Neural progenitor cell (in vitro differentiated cells): ENCODE measurements around the gene EFTUD2. TPM values are rescaled to one million over a fixed set of nuclear protein-coding genes. Genes with fewer than 3 reads are reported as not detected.
"Not testable (repeated sequence)": the region's sequence is repeated elsewhere in the genome, so short reads cannot be mapped to it uniquely, and the experiment has no call there.

Experiments
- DNase-seq: peaks from one replicate; pipeline ENCODE4 v3.0.0-alpha.2; 2016; ENCODE audit warnings: low spot score
- H2AFZ ChIP-seq: fragments of 200-600 bp; sonication (generic); replicated peaks from 2 replicates; pipeline ENCODE4 v1.6.1; 2016; ENCODE audit warnings: antibody characterized with exemption
- H3F3A ChIP-seq: fragments of 200-600 bp; sonication (generic); 2 replicates; pipeline ENCODE4 v1.6.1; 2016; ENCODE audit warnings: antibody characterized with exemption, low read depth
- H3K27ac ChIP-seq: fragments of 200-600 bp; sonication (generic); 2 replicates; pipeline ENCODE4 v1.5.1; 2016; ENCODE audit warnings: mild to moderate bottlenecking
- H3K27me3 ChIP-seq: fragments of 200-600 bp; sonication (generic); 2 replicates; pipeline ENCODE4 v1.6.1; 2016; ENCODE audit warnings: mild to moderate bottlenecking, moderate library complexity
- H3K36me3 ChIP-seq: fragments of 200-600 bp; sonication (generic); 2 replicates; pipeline ENCODE4 v1.5.1; 2016
- H3K4me1 ChIP-seq: fragments of 200-600 bp; sonication (generic); 2 replicates; pipeline ENCODE4 v1.6.1; 2016; ENCODE audit warnings: mixed run types
- H3K4me2 ChIP-seq: fragments of 200-600 bp; sonication (generic); 2 replicates; pipeline ENCODE4 v1.6.1; 2016
- H3K4me3 ChIP-seq: fragments of 200-600 bp; sonication (generic); 2 replicates; pipeline ENCODE4 v1.5.1; 2016
- H3K79me2 ChIP-seq: fragments of 200-600 bp; sonication (generic); 2 replicates; pipeline ENCODE4 v1.6.1; 2016; ENCODE audit warnings: low read depth
- H3K9ac ChIP-seq: fragments of 200-600 bp; sonication (generic); 2 replicates; pipeline ENCODE4 v1.6.1; 2016
- H3K9me3 ChIP-seq: fragments of 200-600 bp; sonication (generic); 2 replicates; pipeline ENCODE4 v1.5.1; 2016; ENCODE audit warnings: low read depth
- H4K20me1 ChIP-seq: fragments of 200-600 bp; sonication (generic); 2 replicates; pipeline ENCODE4 v1.6.1; 2016; ENCODE audit warnings: low read depth
- H3K27ac Mint-ChIP-seq: 3 replicates; pipeline ENCODE4 v1.8.0; 2021; ENCODE audit warnings: mixed read lengths
- H3K27me3 Mint-ChIP-seq: 2 replicates; pipeline ENCODE4 v1.8.0; 2022; ENCODE audit warnings: low read depth, mild to moderate bottlenecking, inconsistent platforms, moderate library complexity, mixed read lengths; ENCODE audit not compliant: insufficient read depth
- H3K36me3 Mint-ChIP-seq: 3 replicates; pipeline ENCODE4 v1.8.0; 2021; ENCODE audit warnings: mixed read lengths
- H3K4me1 Mint-ChIP-seq: 3 replicates; pipeline ENCODE4 v1.8.0; 2021; ENCODE audit warnings: mixed read lengths
- H3K4me3 Mint-ChIP-seq: 3 replicates; pipeline ENCODE4 v1.8.0; 2021; ENCODE audit warnings: mild to moderate bottlenecking, moderate library complexity, mixed read lengths
- H3K9me3 Mint-ChIP-seq: 3 replicates; pipeline ENCODE4 v1.8.0; 2020; ENCODE audit warnings: mixed read lengths
- CTCF ChIP-seq: fragments of 200-600 bp; sonication (generic); IDR thresholded peaks from 2 replicates; pipeline ENCODE4 v1.5.1; 2017; ENCODE audit warnings: antibody characterized with exemption, mild to moderate bottlenecking
- EZH2 ChIP-seq: fragments of 200-600 bp; sonication (generic); IDR thresholded peaks from 2 replicates; pipeline ENCODE4 v1.6.1; 2017; ENCODE audit warnings: antibody characterized with exemption, mild to moderate bottlenecking, moderate library complexity
- EZH2phosphoT487 ChIP-seq: fragments of 200-600 bp; sonication (generic); IDR thresholded peaks from 2 replicates; pipeline ENCODE4 v1.6.1; 2017; ENCODE audit warnings: antibody characterized with exemption
- total RNA-seq: library from RNA; depleted of rRNA; stranded (reverse); fragments of >200 nt; gene quantifications from 2 replicates; pipeline ENCODE4 v1.2.3, GENCODE V29; 2015; ENCODE audit warnings: low replicate concordance

The EFTUD2 gene
- 114 and 185 TPM in 2 replicates for total RNA-seq

DNA sequence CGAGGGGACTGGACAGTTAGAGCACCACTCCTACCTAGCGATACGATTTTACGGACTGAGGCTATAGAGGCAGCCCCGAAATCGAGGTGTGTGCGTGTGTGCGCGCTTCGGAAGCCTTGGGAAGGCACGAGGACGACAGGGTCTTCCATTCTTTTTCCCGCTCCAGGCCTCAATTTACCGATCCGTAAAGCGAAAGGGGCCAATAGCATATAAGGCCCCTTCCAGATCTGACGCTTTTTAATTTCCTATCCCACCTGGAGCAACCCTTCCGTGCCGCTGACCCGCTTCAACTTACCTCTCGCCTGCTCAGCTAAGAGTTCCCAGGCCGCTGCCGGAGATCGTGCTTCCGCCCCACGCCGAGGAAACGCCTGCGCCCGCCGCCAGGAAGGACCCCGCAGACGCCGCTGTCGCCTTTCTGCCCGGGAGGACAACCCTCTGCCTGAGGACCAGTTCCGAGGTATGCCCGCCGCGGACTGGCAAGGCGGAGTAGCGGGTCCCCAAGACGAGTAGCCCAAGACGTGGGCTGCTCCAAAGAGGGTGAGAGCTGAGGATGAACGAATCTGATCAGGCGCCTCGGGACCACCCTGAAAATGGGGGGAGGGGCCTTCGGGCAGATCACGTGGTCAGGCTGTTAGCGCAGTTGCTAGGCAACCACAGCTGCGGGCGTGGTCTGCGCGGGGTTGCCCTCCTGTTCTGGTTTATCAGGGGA is at the start of gene EFTUD2:
Gene EFTUD2, minus strand, starts transcription at position 372 of the 709 bp plus-strand sequence. CDS start 4,924 bp downstream, outside the sequence.
- Histone ChIP-seq H3K4me2 (peak within 1 kb of the TSS; percentile 100), H3K36me3 (no peaks in the 10 kb centered on the region), H3K27me3 (no peaks in the 10 kb centered on the region), H3K4me1 (no peaks in the 10 kb centered on the region), H3F3A (peaks cover 12% of the 10 kb centered on the region), H4K20me1 (peaks cover 12% of the 10 kb centered on the region), H3K9me3 (no peaks in the 10 kb centered on the region), H3K79me2 (peaks cover 47% of the 10 kb centered on the region), H3K27ac (peak within 1 kb of the TSS; percentile 98), H2AFZ (peak within 1 kb of the TSS; percentile 97), H3K9ac (peak within 1 kb of the TSS; percentile 96), H3K4me3 (peak within 1 kb of the TSS; percentile 87)
- peak; percentile 95 for DNase-seq
- no peaks in the 10 kb centered on the region for H3K9me3 Mint-ChIP-seq
- TF ChIP-seq EZH2phosphoT487 = no peak
- TF ChIP-seq EZH2 = no peak
- no peak for TF ChIP-seq CTCF
- H3K4me3 Mint-ChIP-seq = peak within 1 kb of the TSS; percentile 96
- peaks cover 16% of the 10 kb centered on the region for H3K4me1 Mint-ChIP-seq
- H3K36me3 Mint-ChIP-seq = peaks cover 6% of the 10 kb centered on the region
- H3K27ac Mint-ChIP-seq = peak within 1 kb of the TSS; percentile 100
- H3K27me3 Mint-ChIP-seq = no peaks in the 10 kb centered on the region

- Histone ChIP-seq H2AFZ (no peak overlapping the region), H3K9ac (no peak overlapping the region), H3K4me1 (peaks cover 11% of the 10 kb centered on the region), H4K20me1 (peaks cover 28% of the 10 kb centered on the region), H3K4me3 (peak overlapping the region; percentile 95), H3K79me2 (peaks cover 41% of the 10 kb centered on the region), H3K27me3 (no peaks in the 10 kb centered on the region), H3K27ac (no peak overlapping the region), H3F3A (peaks cover 16% of the 10 kb centered on the region), H3K4me2 (peak overlapping the region; percentile 73), H3K9me3 (no peaks in the 10 kb centered on the region), H3K36me3 (peaks cover 21% of the 10 kb centered on the region)
- TF ChIP-seq CTCF = no peak
- no peak for TF ChIP-seq EZH2
- TF ChIP-seq EZH2phosphoT487 = peak; percentile 9
- H3K4me3 Mint-ChIP-seq = peak overlapping the region; percentile 96
- no peaks in the 10 kb centered on the region for H3K9me3 Mint-ChIP-seq
- peaks cover 19% of the 10 kb centered on the region for H3K36me3 Mint-ChIP-seq
- DNase-seq = no peak
- H3K4me1 Mint-ChIP-seq = peaks cover 19% of the 10 kb centered on the region
- peaks cover 19% of the 10 kb centered on the region for H3K27me3 Mint-ChIP-seq
- peak overlapping the region; percentile 98 for H3K27ac Mint-ChIP-seq
Observed at GRCh38 chr17:44948315-44948795, 49.1 kb upstream of the EFTUD2 start.

DNA sequence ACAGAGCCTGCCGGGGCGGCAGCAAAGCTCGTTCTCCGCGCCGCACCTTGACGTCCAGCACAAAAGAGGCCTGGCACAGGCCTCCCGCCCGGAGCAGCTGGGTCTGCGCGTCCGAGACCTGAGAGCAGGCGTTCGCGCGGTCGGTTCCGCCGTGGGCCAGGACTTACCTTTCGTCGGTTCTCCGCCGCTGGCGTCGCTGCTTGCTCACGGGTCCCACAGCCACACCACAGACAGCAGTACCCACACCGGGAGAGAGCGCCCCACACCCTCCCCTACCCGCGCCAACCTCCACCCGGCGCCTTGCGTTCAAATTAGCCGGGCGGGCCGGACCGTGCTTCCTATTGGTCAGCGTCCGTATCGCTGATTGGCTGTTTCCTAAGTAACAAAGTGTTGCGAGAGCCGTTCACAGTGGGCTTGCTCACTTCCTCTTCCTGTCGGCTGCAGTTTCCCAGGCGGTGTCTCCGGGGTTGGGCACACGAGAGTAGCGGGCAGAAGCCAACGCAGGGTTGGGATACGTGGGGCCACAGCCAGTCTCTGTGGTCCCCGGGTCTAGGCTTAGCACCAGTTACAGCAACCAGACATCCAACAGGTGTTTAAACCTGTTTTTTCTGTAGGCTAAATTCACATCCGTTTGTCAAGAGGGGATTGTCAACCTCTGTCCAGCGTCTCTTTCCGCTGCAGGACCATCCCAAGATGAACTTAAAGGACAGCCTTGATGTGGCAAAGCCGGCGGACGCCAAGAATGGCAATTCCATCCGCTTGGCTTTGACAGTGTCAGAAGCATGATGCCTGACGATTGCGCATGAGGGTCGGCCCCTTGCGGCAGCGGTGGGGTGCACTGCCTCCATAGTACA is 48.4 kb upstream of the EFTUD2 start, which contains the start of gene KIF18B:
Gene KIF18B, minus strand, starts transcription at position 313 of the 854 bp plus-strand sequence. CDS start 11,429 bp downstream, outside the sequence.
- Mint-ChIP-seq H3K4me1 (peaks cover 14% of the 10 kb centered on the region), H3K36me3 (peaks cover 22% of the 10 kb centered on the region), H3K9me3 (no peaks in the 10 kb centered on the region), H3K4me3 (peak within 1 kb of the TSS; percentile 96), H3K27ac (peak within 1 kb of the TSS; percentile 98), H3K27me3 (peaks cover 18% of the 10 kb centered on the region)
- Histone ChIP-seq H3K27me3 (no peaks in the 10 kb centered on the region), H3K27ac (no peak within 1 kb of the TSS), H3K4me2 (peak within 1 kb of the TSS; percentile 73), H4K20me1 (peaks cover 32% of the 10 kb centered on the region), H3K9ac (peak within 1 kb of the TSS; percentile 51), H3K36me3 (peaks cover 22% of the 10 kb centered on the region), H3K79me2 (peaks cover 48% of the 10 kb centered on the region), H3K4me1 (peaks cover 11% of the 10 kb centered on the region), H2AFZ (peak within 1 kb of the TSS; percentile 32), H3F3A (peaks cover 16% of the 10 kb centered on the region), H3K9me3 (no peaks in the 10 kb centered on the region), H3K4me3 (peak within 1 kb of the TSS; percentile 95)
- DNase-seq = peak; percentile 96
- TF ChIP-seq EZH2 = no peak
- peak; percentile 0 for TF ChIP-seq EZH2phosphoT487

DNA sequence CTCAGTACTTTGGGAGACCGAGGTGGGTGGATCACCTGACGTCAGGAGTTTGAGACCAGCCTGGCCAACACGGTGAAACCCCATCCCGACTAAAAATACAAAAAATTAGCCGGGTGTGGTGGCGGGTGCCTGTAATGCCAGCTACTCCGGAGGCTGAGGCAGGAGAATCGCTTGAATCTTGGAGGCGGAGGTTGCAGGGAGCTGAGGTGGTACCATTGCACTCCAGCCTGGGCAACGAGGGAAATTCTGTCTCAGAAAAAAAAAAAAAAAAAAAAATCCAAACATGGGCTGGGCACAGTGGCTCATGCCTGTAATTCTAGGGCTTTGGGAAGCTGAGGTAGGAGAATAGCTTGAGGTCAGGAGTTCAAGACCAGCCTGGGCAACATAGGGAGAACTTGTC is 46.4 kb upstream of the EFTUD2 start:
- not testable (repeated sequence) for H3K9ac ChIP-seq, H3K9me3 ChIP-seq, H3K27ac Mint-ChIP-seq, H2AFZ ChIP-seq, DNase-seq, H3K9me3 Mint-ChIP-seq, H3K27me3 ChIP-seq, H3K27ac ChIP-seq, H3K27me3 Mint-ChIP-seq
- Mint-ChIP-seq H3K36me3 (peaks cover 33% of the 10 kb centered on the region), H3K4me3 (peak overlapping the region; percentile 96), H3K4me1 (peaks cover 17% of the 10 kb centered on the region)
- Histone ChIP-seq H3K79me2 (peaks cover 68% of the 10 kb centered on the region), H3F3A (peaks cover 16% of the 10 kb centered on the region), H3K4me3 (peak overlapping the region; percentile 95), H3K4me2 (peak overlapping the region; percentile 73), H3K4me1 (peaks cover 11% of the 10 kb centered on the region), H4K20me1 (peaks cover 52% of the 10 kb centered on the region), H3K36me3 (peaks cover 22% of the 10 kb centered on the region)
